Esophagus muscularis mucosa (tissue), 3 donors: ENCODE measurements around the gene IGFL4.

Source experiments
- CTCF ChIP-seq, 3 experiments: fragments of 200-600 bp in 2 of 3; fragments of 450-650 bp in 1 of 3; sonication (generic) in 2 of 3; IDR thresholded peaks; one replicate each; pipeline ENCODE4 v1.5.1; 2017 to 2019; ENCODE audit warnings: antibody characterized with exemption in 3 of 3, mild to moderate bottlenecking in 2 of 3, moderate library complexity in 1 of 3
- POLR2AphosphoS5 ChIP-seq, 2 donors: sonication (generic); formaldehyde crosslinking; IDR thresholded peaks; one replicate each; pipeline ENCODE4 v1.6.1; 2017; ENCODE audit warnings: antibody characterized with exemption in 2 of 2

DNA sequence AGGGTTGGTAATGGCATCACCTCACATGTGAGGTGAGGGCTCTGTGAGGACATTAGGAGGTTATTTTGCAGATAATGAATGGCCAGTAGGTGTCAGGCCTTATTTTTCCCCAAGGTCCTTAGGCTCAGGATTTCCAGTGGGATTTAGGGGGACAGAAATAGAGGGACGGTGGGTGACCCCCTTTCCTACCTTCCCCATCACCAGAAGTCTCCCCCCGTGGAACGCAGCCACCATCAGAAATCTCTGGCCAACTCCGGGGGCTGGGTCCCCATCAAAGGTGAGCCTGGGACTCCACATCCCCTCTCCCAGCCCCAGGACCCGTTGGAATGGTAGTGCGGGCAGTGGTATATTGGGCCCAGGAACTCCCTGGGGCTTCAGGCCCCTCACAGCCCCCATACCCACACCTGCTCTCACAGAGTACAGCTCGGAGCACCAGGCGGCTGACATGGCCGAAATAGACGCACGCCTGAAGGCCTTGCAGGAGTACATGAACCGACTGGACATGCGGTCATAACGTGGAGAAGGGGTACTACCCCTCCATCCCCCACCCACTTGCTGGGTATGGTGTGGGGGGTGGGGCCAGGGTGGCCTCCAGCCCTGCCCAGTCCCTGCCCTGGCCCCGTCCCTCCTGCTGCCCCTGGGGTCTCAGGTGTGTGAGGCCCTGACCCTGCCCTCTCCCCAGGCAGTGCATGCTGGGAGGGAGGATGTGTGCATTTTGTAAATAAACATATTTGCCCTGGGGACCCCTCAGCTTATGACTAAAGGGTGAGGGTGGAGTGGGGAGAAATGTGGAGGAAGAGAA lies 22.7 kb downstream of the IGFL4 start:
- TF ChIP-seq CTCF (IDR thresholded peaks at IDR 0.05) (no peak), POLR2AphosphoS5 (IDR thresholded peaks at IDR 0.05) (no peak)
